ENCODE data around the gene ALDH4A1.

GRCh38 chr1:18880585-18880984, 21.8 kb downstream of the ALDH4A1 start:
- TF ChIP-seq CTCF (IDR thresholded peaks at IDR 0.05; ENCODE audit: low read depth, low read length) (no peak), EZH2phosphoT487 (IDR thresholded peaks at IDR 0.05; ENCODE audit: low read depth) (no peak)
